Measurements from ENCODE around the gene NELL1.

DNA sequence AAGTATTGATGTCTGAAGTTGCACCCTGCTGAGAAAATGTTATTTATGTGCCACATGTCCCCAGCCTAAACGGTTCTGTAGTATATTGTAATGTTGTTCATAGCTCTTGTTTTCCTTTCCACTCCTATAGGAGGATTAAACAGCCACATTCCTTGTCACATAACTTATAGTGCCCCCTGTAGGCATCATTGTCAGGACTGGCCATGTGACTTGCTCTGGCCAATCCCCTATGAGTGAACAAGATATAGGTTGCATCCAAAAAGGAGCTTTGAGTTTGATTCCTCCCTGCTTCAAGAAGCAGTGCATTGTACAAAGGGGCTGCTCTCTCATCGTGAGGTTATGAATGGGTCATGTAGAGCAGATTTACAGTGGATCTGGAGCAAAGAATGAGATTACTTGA lies 805.9 kb downstream of the NELL1 start:
- TF ChIP-seq, protein P1, sequence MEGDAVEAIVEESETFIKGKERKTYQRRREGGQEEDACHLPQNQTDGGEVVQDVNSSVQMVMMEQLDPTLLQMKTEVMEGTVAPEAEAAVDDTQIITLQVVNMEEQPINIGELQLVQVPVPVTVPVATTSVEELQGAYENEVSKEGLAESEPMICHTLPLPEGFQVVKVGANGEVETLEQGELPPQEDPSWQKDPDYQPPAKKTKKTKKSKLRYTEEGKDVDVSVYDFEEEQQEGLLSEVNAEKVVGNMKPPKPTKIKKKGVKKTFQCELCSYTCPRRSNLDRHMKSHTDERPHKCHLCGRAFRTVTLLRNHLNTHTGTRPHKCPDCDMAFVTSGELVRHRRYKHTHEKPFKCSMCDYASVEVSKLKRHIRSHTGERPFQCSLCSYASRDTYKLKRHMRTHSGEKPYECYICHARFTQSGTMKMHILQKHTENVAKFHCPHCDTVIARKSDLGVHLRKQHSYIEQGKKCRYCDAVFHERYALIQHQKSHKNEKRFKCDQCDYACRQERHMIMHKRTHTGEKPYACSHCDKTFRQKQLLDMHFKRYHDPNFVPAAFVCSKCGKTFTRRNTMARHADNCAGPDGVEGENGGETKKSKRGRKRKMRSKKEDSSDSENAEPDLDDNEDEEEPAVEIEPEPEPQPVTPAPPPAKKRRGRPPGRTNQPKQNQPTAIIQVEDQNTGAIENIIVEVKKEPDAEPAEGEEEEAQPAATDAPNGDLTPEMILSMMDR (IDR thresholded peaks at IDR 0.05 in 8 of 11, conservative IDR thresholded peaks at IDR 0.05 in 3 of 11), result no peak
- TF ChIP-seq POLR2A (IDR thresholded peaks at IDR 0.05), result no peak

Data from spleen (tissue), 7 donors.